GM12873 (cell line): Measurements from ENCODE around the gene TET1.

Source experiments
- TF ChIP-seq, protein P1 (sequence below): IDR thresholded peaks from 2 replicates; pipeline ENCODE4 v1.5.1; 2012; ENCODE audit warnings: low read depth, mild to moderate bottlenecking, moderate library complexity, low read length, control low read depth; ENCODE audit not compliant: insufficient read depth; ENCODE audit errors: missing control alignments

TET1 gene

DNA sequence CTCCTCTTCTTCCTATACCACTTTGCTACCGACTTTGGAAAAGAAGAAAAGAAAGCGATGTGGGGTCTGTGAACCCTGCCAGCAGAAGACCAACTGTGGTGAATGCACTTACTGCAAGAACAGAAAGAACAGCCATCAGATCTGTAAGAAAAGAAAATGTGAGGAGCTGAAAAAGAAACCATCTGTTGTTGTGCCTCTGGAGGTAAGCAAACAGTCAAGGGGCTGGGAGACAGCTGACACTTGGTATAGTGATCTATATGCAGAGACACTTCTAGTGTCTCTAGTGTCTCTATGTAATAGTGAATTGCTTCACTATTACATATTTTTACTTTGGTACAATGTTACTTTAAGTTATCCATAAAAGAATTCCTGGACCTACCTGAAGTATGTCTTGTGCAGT, 13.9 kb downstream of the TET1 start:
- TF ChIP-seq, protein P1, sequence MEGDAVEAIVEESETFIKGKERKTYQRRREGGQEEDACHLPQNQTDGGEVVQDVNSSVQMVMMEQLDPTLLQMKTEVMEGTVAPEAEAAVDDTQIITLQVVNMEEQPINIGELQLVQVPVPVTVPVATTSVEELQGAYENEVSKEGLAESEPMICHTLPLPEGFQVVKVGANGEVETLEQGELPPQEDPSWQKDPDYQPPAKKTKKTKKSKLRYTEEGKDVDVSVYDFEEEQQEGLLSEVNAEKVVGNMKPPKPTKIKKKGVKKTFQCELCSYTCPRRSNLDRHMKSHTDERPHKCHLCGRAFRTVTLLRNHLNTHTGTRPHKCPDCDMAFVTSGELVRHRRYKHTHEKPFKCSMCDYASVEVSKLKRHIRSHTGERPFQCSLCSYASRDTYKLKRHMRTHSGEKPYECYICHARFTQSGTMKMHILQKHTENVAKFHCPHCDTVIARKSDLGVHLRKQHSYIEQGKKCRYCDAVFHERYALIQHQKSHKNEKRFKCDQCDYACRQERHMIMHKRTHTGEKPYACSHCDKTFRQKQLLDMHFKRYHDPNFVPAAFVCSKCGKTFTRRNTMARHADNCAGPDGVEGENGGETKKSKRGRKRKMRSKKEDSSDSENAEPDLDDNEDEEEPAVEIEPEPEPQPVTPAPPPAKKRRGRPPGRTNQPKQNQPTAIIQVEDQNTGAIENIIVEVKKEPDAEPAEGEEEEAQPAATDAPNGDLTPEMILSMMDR = no peak

DNA sequence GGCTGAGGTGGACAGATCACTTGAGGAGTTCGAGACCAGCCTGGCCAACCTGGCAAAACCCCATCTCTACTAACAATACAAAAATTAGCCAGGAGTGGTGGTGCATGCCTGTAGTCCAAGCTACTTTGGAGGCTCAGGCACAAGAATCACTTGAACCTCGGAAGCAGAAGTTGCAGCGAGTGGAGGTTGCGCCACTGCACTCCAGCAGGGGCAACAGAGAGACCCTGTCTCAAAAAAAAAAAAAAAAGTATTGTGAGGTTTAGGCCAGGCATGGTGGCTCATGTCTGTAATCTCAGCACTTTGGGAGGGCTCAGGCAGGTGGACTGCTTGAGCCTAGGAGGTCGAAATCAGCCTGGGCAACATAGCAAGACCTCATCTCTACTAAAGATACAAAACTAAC, 16.0 kb downstream of the TET1 start:
- TF ChIP-seq, protein P1 = no peak

DNA sequence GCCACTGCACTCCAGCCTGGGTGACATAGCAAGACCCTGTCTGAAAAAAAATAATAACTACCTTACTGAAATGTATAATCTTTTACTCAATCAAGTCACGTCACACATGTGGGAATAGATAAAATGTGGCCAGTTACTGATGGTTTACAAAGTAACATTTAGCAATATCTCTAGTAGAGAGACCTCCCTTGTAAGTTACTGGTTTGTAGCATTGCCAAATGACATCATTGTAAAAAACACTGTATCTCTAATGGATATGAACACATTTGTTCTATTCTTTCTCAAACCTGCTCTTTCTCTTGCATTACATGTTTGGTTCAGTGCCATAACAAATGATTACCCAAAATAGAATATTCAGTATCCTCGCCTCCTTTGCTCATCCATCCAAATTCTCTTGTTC, 18.8 kb downstream of the TET1 start:
- TF ChIP-seq, protein P1 = no peak

DNA sequence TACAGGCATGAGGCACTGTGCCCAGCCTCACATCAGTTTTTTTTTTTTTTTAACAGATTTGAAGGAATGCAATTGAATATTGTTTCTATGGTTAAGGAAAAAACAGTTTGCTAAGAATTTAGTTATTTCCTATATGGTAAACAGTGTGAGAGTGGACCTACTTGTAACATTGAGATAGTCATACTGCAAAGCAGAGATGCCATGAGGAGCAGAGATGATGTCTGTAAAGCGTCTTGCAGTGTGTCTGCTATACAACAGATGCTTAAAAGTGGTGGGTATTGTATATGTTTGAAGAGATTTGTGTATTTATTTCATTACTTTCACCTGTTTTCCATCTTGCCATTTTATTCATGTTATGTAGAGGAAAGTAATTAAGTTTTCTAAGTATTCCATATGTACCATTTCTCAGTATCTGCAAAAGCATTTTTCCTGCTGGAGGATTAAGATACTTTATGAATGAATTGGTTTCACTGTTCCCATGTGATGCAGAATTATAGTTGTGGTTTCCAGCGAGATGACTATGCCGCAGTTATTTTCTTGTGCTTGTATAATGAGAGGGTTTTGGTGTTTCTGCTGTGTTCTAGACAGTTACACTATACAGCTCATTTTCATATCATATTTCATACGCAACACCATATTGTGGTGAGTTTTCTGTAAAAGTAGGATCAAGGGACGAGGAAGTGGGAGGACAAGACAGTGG, 26.6 kb downstream of the TET1 start:
- TF ChIP-seq, protein P1 = no peak

DNA sequence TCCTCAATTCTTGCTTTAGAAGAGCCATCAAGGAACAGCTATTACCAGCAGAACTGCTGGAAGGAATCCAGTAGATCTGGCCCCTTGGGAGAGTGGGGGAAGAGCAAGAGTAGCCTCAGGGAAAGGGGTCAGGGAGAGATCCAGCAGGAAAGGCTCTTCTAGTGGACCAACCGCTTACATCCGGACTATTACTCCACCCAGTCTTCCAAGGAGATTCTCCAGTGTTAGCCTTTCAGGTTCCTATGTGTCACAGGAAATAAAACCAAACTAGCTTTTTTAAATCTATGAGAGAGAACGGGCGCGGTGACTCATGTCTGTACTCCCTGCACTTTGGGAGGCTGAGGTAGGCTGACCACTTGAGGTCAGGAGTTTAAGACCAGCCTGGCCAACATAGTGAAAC, 34.3 kb downstream of the TET1 start:
- TF ChIP-seq, protein P1 = no peak

DNA sequence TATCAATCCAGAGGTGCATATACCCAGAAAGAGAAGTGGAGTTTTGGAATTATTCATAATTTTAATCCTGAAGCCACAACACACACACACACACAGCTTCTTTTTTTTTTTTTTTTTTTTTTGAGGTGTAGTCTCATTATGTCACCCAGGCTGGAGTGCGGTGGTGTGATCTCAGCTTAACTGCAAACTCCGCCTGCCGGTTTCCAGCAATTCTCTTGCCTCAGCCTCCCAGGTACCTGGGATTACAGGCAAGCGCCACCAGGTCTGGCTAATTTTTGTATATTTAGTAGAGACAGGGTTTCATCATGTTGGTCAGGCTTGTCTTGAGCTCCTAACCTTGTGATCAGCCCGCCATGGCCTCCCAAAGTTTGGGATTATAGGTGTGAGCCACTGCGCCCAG, 35.4 kb downstream of the TET1 start:
- TF ChIP-seq, protein P1 = no peak

DNA sequence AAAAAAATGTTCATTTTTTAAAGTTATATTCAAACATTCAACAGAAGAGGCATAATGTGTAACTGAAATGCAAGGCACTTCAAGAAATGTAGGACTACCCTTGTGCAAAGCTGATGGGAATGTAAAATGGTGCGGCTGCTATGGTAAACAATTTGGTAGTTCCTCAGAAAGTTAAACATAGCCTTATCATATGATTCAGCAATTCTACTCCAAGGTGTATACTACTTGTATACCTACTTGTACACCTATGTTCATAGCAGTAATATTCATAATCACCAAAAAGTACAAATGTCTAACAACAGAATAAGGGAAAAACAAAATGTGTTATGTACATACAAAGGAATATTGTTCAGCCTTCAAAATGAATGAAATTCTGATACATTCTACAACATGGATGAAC, 37.3 kb downstream of the TET1 start:
- TF ChIP-seq, protein P1 = no peak
